H1 (cell line): ENCODE data around the gene TXNDC11. TPM values are rescaled to one million over a fixed set of nuclear protein-coding genes. Genes with fewer than 3 reads are reported as not detected.

ENCODE experiments used
- CTCF ChIA-PET: fragments of 300-600 bp; sonication (Branson Sonifier 250); formaldehyde crosslinking; loops from one replicate; lab custom pipeline; 2021; ENCODE audit not compliant: partially characterized antibody; lab: Charles Lee
- POLR2A ChIA-PET: fragments of 300-600 bp; sonication (Branson Sonifier 250); formaldehyde crosslinking; loops from one replicate; lab custom pipeline; 2021; ENCODE audit warnings: inconsistent platforms; ENCODE audit not compliant: partially characterized antibody; lab: Charles Lee
- DNase-seq, 2 experiments: peaks; one replicate each; pipeline versions ENCODE4 v3.0.0 to v3.0.0-alpha.2; 2010 to 2022; ENCODE audit warnings: low spot score in 2 of 2, low read depth in 1 of 2, mixed read lengths in 1 of 2
- FAIRE-seq: peaks from 2 replicates; lab custom pipeline; 2011; peaks lifted over from hg19 to GRCh38; lab: Jason Lieb, UNC
- H2AFZ ChIP-seq: 2 replicates; pipeline ENCODE4 v1.8.1; 2012; ENCODE audit warnings: low read length, inconsistent platforms
- H2AK5ac ChIP-seq: 2 replicates; pipeline ENCODE4 v1.6.1; 2013; ENCODE audit warnings: low read depth, low read length
- H2BK120ac ChIP-seq: replicated peaks from 2 replicates; pipeline ENCODE3; 2013; ENCODE audit warnings: low read depth, low read length, inconsistent platforms
- H2BK12ac ChIP-seq: 2 replicates; pipeline ENCODE4 v1.6.1; 2013; ENCODE audit warnings: low read depth, low read length
- H2BK15ac ChIP-seq: 2 replicates; pipeline ENCODE4 v1.6.1; 2013; ENCODE audit warnings: low read length
- H2BK20ac ChIP-seq: 2 replicates; pipeline ENCODE4 v1.6.1; 2013; ENCODE audit warnings: low read length
- H2BK5ac ChIP-seq: 2 replicates; pipeline ENCODE4 v1.6.1; 2013; ENCODE audit warnings: low read depth, low read length
- H3K14ac ChIP-seq: 2 replicates; pipeline ENCODE4 v1.6.1; 2013; ENCODE audit warnings: inconsistent platforms; ENCODE audit not compliant: insufficient read length
- H3K18ac ChIP-seq: 2 replicates; pipeline ENCODE4 v1.6.1; 2013; ENCODE audit warnings: low read length; ENCODE audit errors: extremely low read depth
- H3K23ac ChIP-seq: 2 replicates; pipeline ENCODE4 v1.6.1; 2013; ENCODE audit warnings: inconsistent platforms; ENCODE audit not compliant: insufficient read length
- H3K23me2 ChIP-seq: 2 replicates; pipeline ENCODE4 v1.6.1; 2013; ENCODE audit warnings: low read depth, low read length
- H3K27ac ChIP-seq: 2 replicates; pipeline ENCODE4 v1.6.1; 2011; ENCODE audit warnings: low read depth, low read length, inconsistent platforms
- H3K27me3 ChIP-seq, 4 experiments: replicated peaks in 1 of 4; 1 replicate in 1 of 4; 2 replicates in 3 of 4; pipeline versions ENCODE4 v1.6.1 to v1.8.1; 2011 to 2013; ENCODE audit warnings: low read length in 3 of 4, mild to moderate bottlenecking in 3 of 4, inconsistent platforms in 2 of 4, mixed read lengths in 2 of 4, moderate library complexity in 1 of 4; ENCODE audit not compliant: control insufficient read depth in 3 of 4, insufficient read depth in 3 of 4; ENCODE audit errors: extremely low read depth in 1 of 4
- H3K36me3 ChIP-seq, 4 experiments: 2 replicates each; pipeline versions ENCODE4 v1.6.1 to v1.8.1; 2011 to 2013; ENCODE audit warnings: mild to moderate bottlenecking in 4 of 4, low read length in 3 of 4, moderate library complexity in 2 of 4, control low read depth in 1 of 4, inconsistent platforms in 1 of 4; ENCODE audit not compliant: insufficient read depth in 4 of 4, control insufficient read depth in 2 of 4
- H3K4ac ChIP-seq: replicated peaks from 2 replicates; pipeline ENCODE3; 2013; ENCODE audit warnings: low read length, low read depth, mixed read lengths, inconsistent platforms; ENCODE audit not compliant: insufficient read length
- H3K4me1 ChIP-seq, 4 experiments: replicated peaks in 1 of 4; 1 replicate in 1 of 4; 2 replicates in 3 of 4; pipeline versions ENCODE4 v1.6.1 to v1.8.1; 2011 to 2013; ENCODE audit warnings: low read length in 3 of 4, inconsistent platforms in 2 of 4, mixed read lengths in 1 of 4; ENCODE audit not compliant: insufficient read depth in 4 of 4, control insufficient read depth in 3 of 4
- H3K4me2 ChIP-seq, 2 experiments: 2 replicates each; pipeline versions ENCODE4 v1.6.1 to v1.8.1; 2011 to 2013; ENCODE audit warnings: low read depth in 2 of 2, low read length in 2 of 2, control low read depth in 1 of 2, inconsistent platforms in 1 of 2, mild to moderate bottlenecking in 1 of 2; ENCODE audit not compliant: insufficient read depth in 1 of 2
- H3K4me3 ChIP-seq, 4 experiments: fragments of 200-600, 300-600 bp in 1 of 4; sonication (generic), shearing (Covaris generic), sonication (Bioruptor Twin) in 1 of 4; 2 replicates each; pipeline versions ENCODE4 v1.5.1 to v1.8.1; 2011 to 2016; ENCODE audit warnings: low read length in 4 of 4, low read depth in 3 of 4, control low read depth in 2 of 4, inconsistent platforms in 2 of 4, mild to moderate bottlenecking in 2 of 4, mixed read lengths in 1 of 4, moderate library complexity in 1 of 4; ENCODE audit not compliant: insufficient read depth in 2 of 4; ENCODE audit errors: extremely low read depth in 1 of 4
- H3K56ac ChIP-seq: replicated peaks from 2 replicates; pipeline ENCODE3; 2013; ENCODE audit warnings: low read depth, mild to moderate bottlenecking, mixed read lengths, low read length, inconsistent platforms; ENCODE audit not compliant: insufficient read length
- H3K79me1 ChIP-seq: 2 replicates; pipeline ENCODE4 v1.6.1; 2013; ENCODE audit warnings: low read depth, low read length, control low read depth
- H3K79me2 ChIP-seq, 2 experiments: 2 replicates each; pipeline versions ENCODE4 v1.6.1 to v1.8.1; 2012 to 2013; ENCODE audit warnings: low read length in 2 of 2, mild to moderate bottlenecking in 2 of 2, inconsistent platforms in 1 of 2; ENCODE audit not compliant: insufficient read depth in 2 of 2, control insufficient read depth in 1 of 2
- H3K9ac ChIP-seq, 4 experiments: replicated peaks in 1 of 4; 1 replicate in 1 of 4; 2 replicates in 3 of 4; pipeline versions ENCODE4 v1.6.1 to v1.8.1; 2011 to 2013; ENCODE audit warnings: low read depth in 3 of 4, low read length in 3 of 4, control low read depth in 2 of 4, mild to moderate bottlenecking in 2 of 4, moderate library complexity in 2 of 4, inconsistent platforms in 1 of 4; ENCODE audit errors: extremely low read depth in 1 of 4
- H3K9me3 ChIP-seq, 2 experiments: 2 replicates each; pipeline versions ENCODE4 v1.6.1 to v1.8.1; 2012 to 2013; ENCODE audit warnings: mild to moderate bottlenecking in 2 of 2, moderate library complexity in 2 of 2, control low read depth in 1 of 2, inconsistent platforms in 1 of 2, low read depth in 1 of 2, low read length in 1 of 2, mixed read lengths in 1 of 2; ENCODE audit not compliant: insufficient read depth in 2 of 2
- H4K20me1 ChIP-seq, 2 experiments: replicated peaks in 1 of 2; 2 replicates each; pipeline versions ENCODE3 to v1.8.1; 2011 to 2013; ENCODE audit warnings: inconsistent platforms in 2 of 2, low read length in 2 of 2, mild to moderate bottlenecking in 1 of 2; ENCODE audit not compliant: insufficient read depth in 2 of 2, control insufficient read depth in 1 of 2
- H4K5ac ChIP-seq: 2 replicates; pipeline ENCODE4 v1.6.1; 2013; ENCODE audit warnings: low read length, low read depth, mixed read lengths, inconsistent platforms; ENCODE audit not compliant: insufficient read length
- H4K8ac ChIP-seq: 2 replicates; pipeline ENCODE4 v1.8.0; 2013; ENCODE audit warnings: mild to moderate bottlenecking, moderate library complexity, low read length, inconsistent platforms; ENCODE audit not compliant: insufficient read depth; ENCODE audit errors: extremely low read depth
- H4K91ac ChIP-seq: replicated peaks from 2 replicates; pipeline ENCODE3; 2013; ENCODE audit warnings: low read length, mixed read lengths, inconsistent platforms; ENCODE audit not compliant: insufficient read length
- RAD21 ChIP-seq, 2 experiments: IDR thresholded peaks in 1 of 2; conservative IDR thresholded peaks in 1 of 2; 2 replicates each; pipeline ENCODE4 v1.6.1; 2011; ENCODE audit warnings: low read depth in 2 of 2, low read length in 2 of 2, improper control_type of control experiment in 1 of 2, inconsistent platforms in 1 of 2, mild to moderate bottlenecking in 1 of 2, moderate library complexity in 1 of 2
- SP4 ChIP-seq: IDR thresholded peaks from 2 replicates; pipeline ENCODE4 v1.6.1; 2012; ENCODE audit warnings: low read length, inconsistent platforms
- TAF1 ChIP-seq: IDR thresholded peaks from 2 replicates; pipeline ENCODE4 v1.6.1; 2011; ENCODE audit warnings: mild to moderate bottlenecking, low read depth, low read length
- WGBS, 2 experiments: shearing (Covaris generic) in 1 of 2; methylation state at CpG; one replicate each; pipeline versions ENCODE4 v1.1.6 to v1.1.7; 2013 to 2015; ENCODE audit warnings: low lambda C conversion rate in 2 of 2, mixed read lengths in 2 of 2, inconsistent platforms in 1 of 2, low coverage in 1 of 2, missing lambda C conversion rate in 1 of 2; ENCODE audit not compliant: insufficient replicate concordance in 2 of 2, insufficient coverage in 1 of 2, insufficient read length in 1 of 2; ENCODE audit errors: extremely low coverage in 1 of 2, missing lambda C conversion rate in 1 of 2; 5-methylcytosine and 5-hydroxymethylcytosine counted together
- polyA plus RNA-seq, 7 experiments: library from polyadenylated mRNA; depleted of rRNA in 3 of 7; stranded (reverse) in 5 of 7; unstranded in 2 of 7; fragments of >200 nt in 5 of 7; fragments of 200-250 nt in 2 of 7; gene quantifications; 1 replicate in 5 of 7; 2 replicates in 1 of 7; 4 replicates in 1 of 7; pipeline versions ENCODE4 v1.2.1 to v1.2.3, GENCODE V29; 2011 to 2013; ENCODE audit warnings: missing spikeins in 2 of 7, mixed read lengths in 2 of 7
- total RNA-seq: library from RNA; stranded (reverse); fragmentation: NEBNext Ultra II Directional; extraction: Animal tissue kit (Norgen Biotek cat#: 25700); gene quantifications from 2 replicates; pipeline ENCODE4 v1.2.1, GENCODE V29; 2021
- TF ChIP-seq, protein P1 (sequence below), 3 experiments: IDR thresholded peaks; 1 replicate in 2 of 3; 2 replicates in 1 of 3; pipeline versions ENCODE4 v1.5.1 to v1.6.1; 2011; ENCODE audit warnings: low read length in 3 of 3, mild to moderate bottlenecking in 3 of 3, inconsistent platforms in 2 of 3, low read depth in 1 of 3, moderate library complexity in 1 of 3; ENCODE audit not compliant: insufficient read depth in 1 of 3; ENCODE audit errors: control extremely low read depth in 1 of 3

Gene TXNDC11
- total and polyA plus RNA-seq, 2 of the 8 experiments (the other 6 are each of a cell fraction or from before 2014, with no cell fraction given): 13.5 to 13.8 TPM

- Histone ChIP-seq H3K23ac (no peak overlapping the region), H3K23me2 (no peaks in the 10 kb centered on the region; the same call in 1 of the 2 replicates), H4K5ac (no peak overlapping the region), H3K56ac (no peak overlapping the region), H3K79me2 (no peaks in the 10 kb centered on the region), H3K18ac (no peak overlapping the region), H3K27ac (no peak overlapping the region), H3K4ac (no peak overlapping the region), H3K9ac (no peak overlapping the region), H3K14ac (no peak overlapping the region), H2BK12ac (no peak overlapping the region), H3K79me1 (peaks cover 3% of the 10 kb centered on the region; the same call in 1 of the 2 replicates), H3K36me3 (peaks cover 0 to 12% (median 4%) of the 10 kb centered on the region in 4 experiments; a peak in 5 of 8 replicates), H3K27me3 (no peaks in the 10 kb centered on the region), H3K4me1 (no peaks in the 10 kb centered on the region), H2BK5ac (no peak overlapping the region), H2AFZ (no peak overlapping the region), H2BK120ac (no peak overlapping the region), H3K9me3 (no peaks in the 10 kb centered on the region), H2BK15ac (no peak overlapping the region), H3K4me3 (no peak overlapping the region), H2AK5ac (no peak overlapping the region), H4K20me1 (peaks cover 2% of the 10 kb centered on the region in 2 experiments), H4K91ac (no peak overlapping the region), H2BK20ac (no peak overlapping the region), H3K4me2 (no peak overlapping the region), H4K8ac (no peak overlapping the region)
- FAIRE-seq (no peak), DNase-seq (no peak)
- ChIA-PET POLR2A (interaction anchor here (0.6 to 1.7 kb wide), 2 partner anchors 10 to 286 kb away, joined by 3 to 6 read pairs; no protein-coding TSS in a partner anchor), CTCF (interaction anchor here (0.5 to 2.5 kb wide), 18 partner anchors 9 to 623 kb away, joined by 3 to 17 read pairs (median 3); no protein-coding TSS in a partner anchor)
- TF ChIP-seq, protein P1, sequence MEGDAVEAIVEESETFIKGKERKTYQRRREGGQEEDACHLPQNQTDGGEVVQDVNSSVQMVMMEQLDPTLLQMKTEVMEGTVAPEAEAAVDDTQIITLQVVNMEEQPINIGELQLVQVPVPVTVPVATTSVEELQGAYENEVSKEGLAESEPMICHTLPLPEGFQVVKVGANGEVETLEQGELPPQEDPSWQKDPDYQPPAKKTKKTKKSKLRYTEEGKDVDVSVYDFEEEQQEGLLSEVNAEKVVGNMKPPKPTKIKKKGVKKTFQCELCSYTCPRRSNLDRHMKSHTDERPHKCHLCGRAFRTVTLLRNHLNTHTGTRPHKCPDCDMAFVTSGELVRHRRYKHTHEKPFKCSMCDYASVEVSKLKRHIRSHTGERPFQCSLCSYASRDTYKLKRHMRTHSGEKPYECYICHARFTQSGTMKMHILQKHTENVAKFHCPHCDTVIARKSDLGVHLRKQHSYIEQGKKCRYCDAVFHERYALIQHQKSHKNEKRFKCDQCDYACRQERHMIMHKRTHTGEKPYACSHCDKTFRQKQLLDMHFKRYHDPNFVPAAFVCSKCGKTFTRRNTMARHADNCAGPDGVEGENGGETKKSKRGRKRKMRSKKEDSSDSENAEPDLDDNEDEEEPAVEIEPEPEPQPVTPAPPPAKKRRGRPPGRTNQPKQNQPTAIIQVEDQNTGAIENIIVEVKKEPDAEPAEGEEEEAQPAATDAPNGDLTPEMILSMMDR (IDR thresholded peaks at IDR 0.05; ENCODE audit: control extremely low read depth in 1 of 3, insufficient read depth in 1 of 3, low read depth in 1 of 3, low read length in 3 of 3): peak in 2 of 3 experiments; percentile 26 to 39; a peak in 2 of 4 replicates
- TF ChIP-seq SP4: no peak
- TF ChIP-seq RAD21 (IDR thresholded peaks at IDR 0.05 in 1 of 2, conservative IDR thresholded peaks at IDR 0.05 in 1 of 2; ENCODE audit: low read depth in 2 of 2, low read length in 2 of 2): peak; percentile 28 to 29; a peak in 3 of 4 replicates
- no peak for TF ChIP-seq TAF1
- 87% methylated on average over 6 of the region's 7 CpGs; no CpG with 5 or more reads in 1 of the 2 experiments for WGBS, 2 experiments
These were observed 44.4 kb downstream of the TXNDC11 start for GRCh38 chr16:11698271-11698689.
